ENCODE results near the gene POTEH. TPM values are rescaled to one million over a fixed set of nuclear protein-coding genes. Genes with fewer than 3 reads are reported as not detected.

Gene POTEH
- total RNA-seq, 1 experiment from 2014 or later, result not detected

Small RNA genes lying within 50 kb of the gene (small RNA-seq; reads per million reads assigned to genes)
- 0 reads per million in 2 experiments for gene RNU6-816P

Other genes starting within 250 kb of the POTEH start
- gene OR11H1, start 161.8 kb upstream of the POTEH start, total RNA-seq (2014; rRNA removed; shearing (Covaris generic)), result not detected in 2 replicates